GM21529 (cell line): ENCODE measurements around the gene MGRN1.
A peak's percentile ranks its signal among the peaks of the same experiment; 100 is the strongest.

Experiments
- ATAC-seq: cut with Tn5 transposase; IDR thresholded peaks from one replicate; pipeline ENCODE4 v1.9.1; 2021; ENCODE audit not compliant: unreplicated experiment

The MGRN1 gene

DNA sequence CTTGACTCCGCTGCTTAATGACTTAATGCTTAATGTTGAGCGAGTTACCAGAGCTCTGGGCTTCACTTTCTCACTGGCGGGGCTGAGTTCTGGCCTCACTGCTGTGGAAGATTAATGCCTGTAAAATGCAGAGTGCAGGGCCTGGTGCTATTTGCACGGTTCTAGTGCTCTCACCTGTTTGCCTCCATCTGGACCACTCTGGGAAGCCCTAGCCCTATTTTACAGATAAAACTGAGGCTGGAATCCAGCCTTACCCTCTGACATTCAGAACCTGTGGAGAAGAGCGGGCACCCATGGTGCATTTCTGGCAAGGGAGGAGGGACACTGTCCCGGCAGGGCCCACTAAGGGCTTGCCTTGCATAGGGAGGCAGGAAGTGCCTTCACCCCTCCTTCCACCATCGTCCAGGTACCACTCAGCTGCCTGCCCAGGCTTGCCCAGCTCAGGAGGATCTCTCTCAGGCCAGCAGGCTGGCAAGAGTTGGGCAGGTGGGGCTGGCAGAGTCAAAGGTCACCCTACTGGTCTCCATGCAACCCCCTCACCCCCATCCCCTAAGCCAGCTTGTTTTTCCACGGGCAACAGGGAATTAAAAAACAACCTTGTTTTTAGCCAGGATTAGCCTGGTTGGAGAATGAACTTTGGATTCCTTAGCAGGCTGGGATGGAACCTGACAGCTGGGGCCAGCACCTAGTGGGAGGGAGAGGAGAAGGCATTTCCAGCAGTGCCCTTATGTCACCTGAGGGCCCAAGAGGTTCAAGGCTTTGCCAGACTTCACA is 5.8 kb upstream of the MGRN1 start:
- ATAC-seq = no peak

GRCh38 chr16:4623593-4623992 is 1.0 kb upstream of the MGRN1 start:
- ATAC-seq = no peak

GRCh38 chr16:4624827-4625559 is 367 bp downstream of the MGRN1 start:
- peak; percentile 54 for ATAC-seq

DNA sequence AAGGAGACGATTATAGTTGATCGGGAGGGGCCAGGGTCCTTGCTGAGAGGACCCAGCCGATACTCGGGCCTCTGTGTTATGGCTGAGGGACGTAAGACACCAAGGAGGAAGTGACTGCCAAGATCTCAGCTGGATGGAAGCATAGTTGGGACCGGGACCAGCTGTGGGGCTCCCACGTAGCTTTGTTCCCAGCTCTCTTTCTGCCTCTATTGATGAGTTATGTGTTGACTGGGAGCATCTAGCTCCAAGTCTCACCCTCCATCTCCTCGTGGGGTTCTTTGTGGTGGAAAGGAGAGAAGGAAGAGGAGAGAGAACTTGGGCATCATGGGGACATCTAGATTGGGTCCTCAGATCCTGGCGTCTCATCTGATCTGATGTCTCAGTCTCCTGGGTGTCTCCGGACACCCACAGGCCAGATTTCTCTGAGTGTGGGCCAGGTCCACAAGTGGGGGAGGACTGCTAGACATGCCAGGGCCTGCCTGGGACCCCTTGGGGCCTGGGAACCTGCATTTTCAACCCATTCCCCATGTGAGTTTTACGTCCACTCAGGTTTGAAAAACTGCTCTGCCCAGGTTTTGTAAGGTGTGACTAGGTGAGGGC is 1.0 kb downstream of the MGRN1 start:
- ATAC-seq = no peak

GRCh38 chr16:4626396-4626795 is 1.8 kb downstream of the MGRN1 start:
- no peak for ATAC-seq

GRCh38 chr16:4628283-4628682 is 3.7 kb downstream of the MGRN1 start:
- no peak for ATAC-seq

- no peak for ATAC-seq
Observed at GRCh38 chr16:4631444-4631843, 6.8 kb downstream of the MGRN1 start.

DNA sequence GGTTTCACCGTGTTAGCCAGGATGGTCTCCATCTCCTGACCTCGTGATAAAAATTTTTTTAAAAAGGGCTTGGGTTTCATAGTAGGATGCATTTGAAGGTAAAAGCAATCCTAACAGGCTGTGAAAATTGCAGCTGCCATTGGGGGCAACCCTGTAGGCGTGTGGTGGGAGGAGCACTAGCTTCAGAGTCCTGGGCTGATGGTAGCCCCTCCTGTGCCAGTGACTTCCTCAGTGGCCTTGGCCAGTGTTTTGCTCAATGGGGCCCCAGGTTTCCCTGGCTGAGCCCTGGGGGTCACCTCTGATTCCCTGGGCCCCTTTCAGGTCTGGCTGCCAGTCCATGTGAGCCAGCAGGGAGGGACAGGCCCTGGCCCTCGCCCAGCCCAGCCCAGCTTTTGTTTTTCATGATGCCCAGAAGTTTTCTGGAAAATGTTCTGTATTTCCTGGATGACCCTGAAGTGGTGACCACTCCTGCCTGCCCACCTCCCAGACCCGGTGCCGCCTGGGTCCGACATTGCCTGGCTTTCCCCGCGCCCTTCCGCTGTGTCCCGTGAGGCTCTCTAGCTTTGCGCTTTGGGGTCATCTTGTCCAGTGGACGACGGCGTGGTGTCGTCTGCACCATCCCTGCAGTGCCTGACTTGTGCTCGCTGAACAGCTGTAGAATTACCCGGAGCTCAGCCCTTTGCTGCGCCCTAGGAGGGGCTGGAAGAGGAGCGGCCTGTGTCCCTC is 9.4 kb downstream of the MGRN1 start:
- no peak for ATAC-seq

- no peak for ATAC-seq
Observed at GRCh38 chr16:4634768-4635167, 10.1 kb downstream of the MGRN1 start.

DNA sequence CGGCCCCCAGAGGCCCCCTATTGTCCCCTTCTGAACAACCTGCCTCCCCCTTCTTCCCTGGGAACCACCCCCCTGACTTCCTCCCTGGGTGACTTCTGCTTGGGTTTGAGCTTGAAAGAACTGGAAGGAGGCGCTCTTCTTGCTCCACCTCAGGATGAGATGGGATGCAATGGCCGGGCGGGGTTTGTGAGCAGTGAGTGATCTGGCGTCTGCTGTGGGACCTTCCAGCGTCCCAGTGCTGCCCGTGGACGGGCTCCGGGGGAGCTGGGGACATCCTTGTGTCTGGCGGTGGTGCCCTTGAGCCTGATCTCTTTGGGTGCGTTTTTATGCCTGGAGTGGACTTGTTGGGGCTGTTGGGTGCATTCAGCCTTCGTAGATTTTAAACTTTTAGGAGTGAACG is 11.6 kb downstream of the MGRN1 start:
- ATAC-seq = no peak

DNA sequence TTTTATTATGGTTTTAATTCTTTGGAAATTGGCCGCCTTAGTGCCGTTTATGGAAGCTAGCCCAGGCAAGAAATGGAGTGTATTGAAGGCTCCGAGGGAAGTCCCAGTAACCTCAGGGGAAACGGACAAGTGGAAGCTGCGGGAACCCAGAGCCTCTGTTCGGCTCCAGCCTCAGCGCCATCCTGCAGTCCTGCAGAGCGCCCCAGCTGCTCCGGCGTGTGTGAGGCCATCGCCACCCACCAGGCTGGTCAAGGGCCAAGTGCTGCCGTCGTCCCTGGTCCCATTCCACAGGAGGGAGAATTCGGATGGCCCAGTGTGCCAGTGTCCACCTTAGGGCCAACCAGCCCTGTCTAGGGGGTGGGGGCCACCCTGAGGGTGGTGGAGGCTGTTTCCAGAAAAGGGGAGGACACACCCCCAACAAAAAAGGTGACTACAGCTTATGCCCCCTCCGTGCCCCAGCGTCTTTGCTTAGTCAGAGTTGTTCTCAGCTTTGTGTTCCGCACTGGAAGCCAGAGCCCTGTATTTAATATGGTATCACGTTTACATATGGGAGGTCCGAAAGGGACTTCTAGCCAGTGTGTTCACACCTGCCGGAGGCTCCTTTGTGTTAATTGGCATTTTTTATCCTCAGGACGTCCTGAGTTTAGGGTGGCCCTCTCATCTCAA is 13.0 kb downstream of the MGRN1 start:
- ATAC-seq = no peak

- ATAC-seq = no peak
Observed at GRCh38 chr16:4639899-4640509, 15.4 kb downstream of the MGRN1 start.

DNA sequence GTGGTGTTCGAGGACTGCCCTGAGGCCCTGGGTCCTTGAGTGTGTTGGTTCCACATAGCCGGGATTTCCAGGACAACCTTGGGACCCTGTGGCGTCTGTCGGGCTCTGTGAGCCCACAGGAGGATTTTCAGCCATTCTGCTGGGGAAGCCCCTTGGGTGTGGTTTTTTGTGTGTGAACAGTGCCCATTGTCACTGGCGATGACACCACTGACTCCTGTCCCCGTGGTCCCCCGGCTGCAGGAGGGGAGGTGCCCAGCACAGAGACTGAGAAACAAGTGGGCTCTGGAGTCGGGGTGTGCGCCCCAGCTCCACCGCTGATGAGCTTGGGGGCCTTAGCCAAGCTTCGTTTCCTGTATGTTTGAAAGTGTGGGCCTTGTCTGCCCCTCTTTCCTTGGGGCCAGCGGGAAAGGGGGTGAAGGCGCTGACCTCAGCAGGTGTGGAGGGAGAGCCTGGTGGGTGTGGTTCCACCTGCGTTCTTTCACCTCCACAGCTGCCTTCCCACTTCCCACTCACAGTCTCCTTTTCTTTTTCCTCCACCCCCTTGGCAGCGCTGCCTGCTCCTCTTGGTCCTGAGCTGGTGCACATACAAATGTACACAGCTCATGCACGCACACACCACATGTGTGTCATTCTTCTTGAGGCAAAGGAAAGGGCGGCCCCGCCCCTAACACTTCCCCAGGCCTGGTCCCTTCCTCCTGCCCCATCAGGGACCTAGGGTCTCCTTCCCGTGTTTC is 16.1 kb downstream of the MGRN1 start:
- ATAC-seq = no peak

DNA sequence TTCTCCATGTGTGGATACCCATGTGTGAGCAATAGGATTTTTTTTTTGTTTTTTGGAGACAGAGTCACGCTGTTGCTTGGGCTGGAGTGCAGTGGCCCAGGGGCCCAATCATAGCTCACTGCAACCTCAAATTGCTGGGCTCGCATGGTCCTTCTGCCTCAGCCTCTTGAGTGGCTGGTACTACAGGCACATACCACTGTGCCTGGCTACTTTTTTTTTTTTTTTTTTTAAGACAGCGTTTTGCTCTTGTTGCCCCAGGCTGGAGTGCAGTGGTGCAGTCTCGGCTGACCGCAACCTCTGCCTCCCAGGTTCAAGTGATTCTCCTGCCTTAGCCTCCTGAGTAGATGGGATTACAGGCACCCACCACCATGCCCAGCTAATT is 16.7 kb downstream of the MGRN1 start:
- no peak for ATAC-seq

- no peak for ATAC-seq
Observed at GRCh38 chr16:4641895-4642294, 17.3 kb downstream of the MGRN1 start.

DNA sequence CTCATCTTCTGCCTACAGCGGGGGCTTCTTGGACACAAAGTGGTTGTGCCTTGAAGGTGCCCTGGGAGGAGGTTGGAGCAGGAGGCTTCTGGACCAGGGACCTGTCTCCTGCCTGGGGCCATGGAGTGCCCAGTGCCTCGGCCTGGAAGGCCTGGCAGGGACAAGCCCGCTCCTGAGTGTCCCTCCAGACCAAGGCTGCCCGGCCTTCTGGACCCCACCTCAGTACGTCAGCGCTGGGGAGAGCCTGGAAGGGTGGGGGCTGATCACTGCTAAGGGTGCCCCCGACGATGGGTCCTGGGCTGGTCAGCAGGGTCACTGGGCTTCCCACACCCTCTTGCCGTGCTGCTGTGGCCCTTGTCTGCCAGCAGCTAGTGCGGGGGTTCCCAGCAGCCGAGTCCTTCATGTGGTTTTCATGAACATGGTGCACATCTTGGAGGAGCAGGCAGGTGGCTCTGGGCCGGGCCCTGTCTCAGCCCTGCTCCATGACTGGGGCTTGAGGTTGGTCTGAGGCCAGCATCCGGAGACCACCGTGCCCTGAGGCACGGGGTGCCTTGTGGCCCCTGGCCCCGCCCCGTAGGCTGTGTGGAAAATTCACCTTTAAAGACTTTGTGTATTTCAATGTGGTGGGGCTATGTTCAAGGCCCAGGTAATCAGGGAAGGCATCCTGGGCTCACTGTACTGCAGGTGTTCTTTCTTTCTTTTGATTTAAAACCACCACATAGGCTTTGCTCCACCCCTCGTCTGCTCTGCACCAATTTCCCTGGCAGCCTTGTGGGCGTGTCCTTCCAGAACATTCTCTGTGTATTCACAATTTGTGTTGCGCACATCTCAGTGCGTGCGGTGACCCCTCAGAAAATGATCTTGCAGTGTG is 22.4 kb downstream of the MGRN1 start:
- no peak for ATAC-seq

DNA sequence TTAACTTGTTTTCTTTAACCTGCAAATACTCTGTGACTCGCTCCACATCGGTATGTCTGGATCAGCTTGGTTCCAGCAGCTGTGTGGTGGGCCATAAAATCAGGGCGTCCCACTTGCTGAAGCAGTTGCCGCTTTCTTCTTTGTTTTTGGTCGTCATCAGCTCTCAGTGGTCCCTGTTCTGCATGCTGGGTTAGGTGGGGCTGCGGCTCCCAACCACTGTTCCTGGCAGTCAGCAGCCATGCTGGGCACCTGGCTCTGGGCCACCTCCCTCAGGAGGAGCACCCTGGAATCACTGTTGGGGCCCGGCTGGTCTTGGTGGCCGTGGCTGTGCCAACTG is 23.0 kb downstream of the MGRN1 start:
- no peak for ATAC-seq

GRCh38 chr16:4648917-4649316 is 24.3 kb downstream of the MGRN1 start:
- ATAC-seq = no peak
